ENCODE measurements around the gene PACS2.

The PACS2 gene

DNA sequence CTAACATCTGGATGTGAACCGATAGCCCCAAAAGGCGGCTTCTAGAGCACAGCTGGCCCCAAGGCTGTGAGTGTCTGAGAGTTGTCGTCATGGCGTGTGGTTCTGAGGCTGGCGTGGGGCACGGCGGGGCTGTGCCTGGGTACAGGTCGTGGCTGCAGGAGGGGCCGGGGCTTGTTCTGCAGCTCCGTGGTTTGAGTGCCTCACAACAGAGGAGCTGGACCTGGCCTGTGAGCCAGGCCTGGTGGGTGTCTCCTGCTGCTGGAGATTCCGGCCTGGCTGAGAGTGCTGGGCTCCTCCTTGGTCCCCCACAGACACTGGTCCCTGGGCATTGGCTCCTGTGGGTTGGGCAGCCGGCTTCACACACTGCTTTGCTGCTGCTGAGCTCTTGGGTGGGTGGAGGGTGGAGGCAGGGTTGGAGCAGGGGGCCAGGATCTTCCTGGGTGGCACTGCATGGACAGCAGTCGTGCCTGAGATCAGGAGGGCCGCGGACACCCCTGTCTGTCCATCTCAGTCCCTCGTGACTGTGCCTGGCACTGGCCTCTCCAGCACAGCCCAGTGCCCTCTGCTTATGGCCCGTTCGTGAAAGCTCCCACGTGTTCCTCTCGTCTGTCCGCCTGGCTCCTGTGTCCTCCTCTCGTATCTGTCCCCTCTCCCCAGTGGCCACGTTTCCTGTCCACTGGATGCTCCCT is 52.0 kb downstream of the PACS2 start:
- DNase-seq (ENCODE audit: low read depth in 2 of 2, low spot score in 1 of 2), result no peak

DNA sequence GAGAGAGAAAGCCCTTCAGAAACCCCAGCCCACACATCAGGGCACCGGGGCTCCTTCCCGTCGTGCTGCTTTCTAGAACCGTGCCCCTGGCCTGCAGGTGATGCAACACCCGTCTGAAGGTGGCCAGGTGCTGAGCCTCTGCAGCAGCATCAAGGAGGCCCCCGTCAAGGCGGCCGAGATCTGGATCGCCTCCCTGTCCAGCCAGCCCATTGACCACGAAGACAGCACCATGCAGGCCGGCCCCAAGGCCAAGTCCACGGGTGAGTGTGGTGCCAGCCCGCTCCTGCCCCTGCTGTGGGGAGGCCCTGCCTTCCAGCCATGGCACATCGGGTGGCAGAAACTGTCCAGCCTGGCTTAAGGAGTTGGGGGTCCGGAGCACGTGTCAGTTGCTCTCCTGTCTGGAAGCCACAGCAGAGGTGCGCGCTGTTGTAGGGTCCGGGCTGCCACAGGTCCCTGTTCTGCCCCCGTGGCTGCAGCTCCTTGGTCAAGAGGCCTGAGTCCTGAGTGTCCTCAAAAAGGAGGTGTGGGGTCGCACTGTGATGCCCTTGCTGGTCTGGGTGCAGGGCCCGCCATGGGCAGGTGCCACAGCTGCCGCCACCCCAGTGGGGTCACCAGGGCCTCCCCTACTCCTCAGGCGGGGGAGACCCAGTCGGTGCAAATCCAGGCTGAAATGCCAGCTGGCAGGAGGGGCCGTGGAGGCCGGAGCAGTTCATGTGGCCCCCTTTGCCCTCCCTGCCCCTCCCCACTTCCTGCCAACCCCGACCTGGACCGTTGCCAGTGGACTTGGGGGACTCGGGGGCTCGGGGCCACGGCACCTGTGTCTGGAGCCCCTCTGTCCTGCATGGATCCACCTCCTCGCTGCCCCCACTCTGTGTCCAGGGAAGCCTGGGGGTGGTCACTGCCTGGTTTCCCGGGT is 52.8 kb downstream of the PACS2 start:
- DNase-seq (ENCODE audit: low read depth in 2 of 2, low spot score in 1 of 2), result no peak

DNA sequence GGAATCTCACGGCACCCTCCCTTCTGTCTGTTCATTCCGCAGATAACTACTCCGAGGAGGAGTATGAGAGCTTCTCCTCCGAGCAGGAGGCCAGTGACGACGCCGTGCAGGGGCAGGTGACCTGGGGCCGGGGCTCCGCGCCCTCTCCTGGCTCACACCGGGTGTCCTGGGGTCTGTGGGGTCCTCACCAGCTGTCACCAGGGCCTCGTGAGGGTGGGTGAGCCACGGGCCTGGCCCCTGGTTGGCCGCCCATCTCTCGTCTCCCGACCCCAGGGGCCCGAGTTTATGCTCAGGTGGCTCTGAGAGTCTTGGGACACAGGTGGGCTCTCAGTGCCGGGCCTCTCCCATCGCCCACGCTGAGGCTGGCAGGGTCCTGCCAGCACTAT is 53.5 kb downstream of the PACS2 start:
- no peak for DNase-seq (ENCODE audit: low read depth in 2 of 2, low spot score in 1 of 2)

- no peak for DNase-seq (ENCODE audit: low read depth in 2 of 2, low spot score in 1 of 2)
Observed at GRCh38 chr14:105368426-105368825, 53.9 kb downstream of the PACS2 start.

GRCh38 chr14:105368910-105369652 is 54.5 kb downstream of the PACS2 start:
- DNase-seq (ENCODE audit: low read depth in 2 of 2, low spot score in 1 of 2), result no peak

- no peak for DNase-seq (ENCODE audit: low read depth in 2 of 2, low spot score in 1 of 2)
Observed at GRCh38 chr14:105369653-105370040, 55.1 kb downstream of the PACS2 start.

DNA sequence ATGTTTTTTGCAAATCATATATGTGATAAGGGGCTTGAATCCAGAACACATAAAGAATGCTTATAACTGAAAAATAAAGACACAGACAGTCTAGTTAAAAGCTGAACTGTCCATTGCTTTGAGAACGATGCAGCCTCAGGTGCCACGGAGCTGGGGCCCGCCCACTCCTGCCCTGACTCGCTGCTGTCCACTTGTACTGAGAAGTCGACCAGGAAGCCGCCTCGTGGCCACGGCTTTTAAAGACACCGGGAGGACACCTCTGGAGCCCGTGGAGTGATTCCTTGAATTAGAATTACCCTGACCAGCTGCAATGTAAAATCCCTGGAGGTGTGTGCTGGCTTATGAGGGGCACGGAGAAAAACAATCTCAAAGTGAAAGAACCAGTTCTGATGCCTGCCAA is 59.8 kb downstream of the PACS2 start:
- DNase-seq (ENCODE audit: low read depth in 2 of 2, low spot score in 1 of 2), result no peak

DNA sequence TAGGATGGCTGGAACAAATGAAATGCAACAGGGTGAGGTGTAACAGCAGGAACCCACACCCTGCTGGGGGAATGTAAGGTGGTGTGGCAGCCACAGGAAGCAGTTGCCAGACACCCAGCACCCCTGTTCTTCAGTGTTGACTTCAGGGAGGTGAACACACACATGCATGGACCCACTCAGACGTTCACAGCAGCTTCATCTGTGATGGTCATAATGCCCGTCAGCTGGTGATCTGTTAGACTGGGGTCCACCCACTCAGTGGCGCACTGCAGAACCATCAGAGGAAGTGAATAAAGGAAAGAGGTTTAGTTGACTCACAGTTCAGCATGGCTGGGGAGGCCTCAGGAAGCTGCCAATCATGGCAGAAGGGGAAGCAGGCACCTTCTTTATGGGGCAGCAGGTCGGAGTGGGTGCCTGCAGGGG is 61.1 kb downstream of the PACS2 start:
- DNase-seq (ENCODE audit: low read depth in 2 of 2, low spot score in 1 of 2), result no peak

DNA sequence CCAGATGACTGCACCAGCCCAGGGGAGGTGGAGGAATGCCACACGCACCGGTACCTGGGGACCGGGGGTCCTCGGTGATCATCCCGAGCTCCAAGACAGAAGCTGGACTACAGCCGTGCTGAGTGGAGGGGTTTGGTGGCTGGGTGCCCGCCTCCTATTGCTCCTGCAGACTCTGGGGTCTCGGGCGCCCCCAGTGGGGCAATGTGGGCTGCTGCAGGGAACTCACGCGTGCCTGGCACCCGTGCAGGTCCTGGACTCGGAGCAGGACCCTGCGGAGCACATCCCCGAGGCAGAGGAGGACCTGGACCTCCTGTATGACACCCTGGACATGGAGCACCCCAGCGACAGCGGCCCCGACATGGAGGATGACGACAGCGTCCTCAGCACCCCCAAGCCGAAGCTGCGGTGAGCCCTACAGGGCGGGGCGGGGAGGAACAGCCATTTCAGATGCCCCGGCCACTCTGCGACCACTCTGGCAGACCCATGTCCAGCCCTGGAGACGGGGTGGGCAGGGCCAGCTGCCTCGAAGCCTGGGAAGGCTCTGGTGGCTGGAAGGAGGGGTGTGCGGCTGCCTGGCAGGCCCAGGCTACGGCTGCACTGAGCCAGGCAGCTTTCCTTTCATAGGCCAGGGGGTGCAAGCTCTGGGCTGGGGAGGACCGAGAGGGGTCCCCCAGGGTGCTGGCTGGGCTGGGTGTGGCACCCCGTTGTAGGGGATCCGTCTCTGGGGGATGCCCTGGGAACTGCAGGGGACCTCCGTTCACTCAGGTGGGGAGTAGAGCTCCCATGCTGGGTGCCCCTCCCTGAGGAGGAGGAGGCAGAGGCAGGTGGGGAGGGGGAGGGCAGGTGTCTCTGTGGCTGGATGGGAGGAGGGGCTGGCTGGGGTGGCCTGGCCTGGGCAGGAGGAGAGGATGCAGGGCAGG is 62.2 kb downstream of the PACS2 start:
- DNase-seq (ENCODE audit: low read depth in 2 of 2, low spot score in 1 of 2), result no peak

GRCh38 chr14:105377555-105378182 is 63.1 kb downstream of the PACS2 start:
- DNase-seq (ENCODE audit: low read depth in 2 of 2, low spot score in 1 of 2), result no peak

DNA sequence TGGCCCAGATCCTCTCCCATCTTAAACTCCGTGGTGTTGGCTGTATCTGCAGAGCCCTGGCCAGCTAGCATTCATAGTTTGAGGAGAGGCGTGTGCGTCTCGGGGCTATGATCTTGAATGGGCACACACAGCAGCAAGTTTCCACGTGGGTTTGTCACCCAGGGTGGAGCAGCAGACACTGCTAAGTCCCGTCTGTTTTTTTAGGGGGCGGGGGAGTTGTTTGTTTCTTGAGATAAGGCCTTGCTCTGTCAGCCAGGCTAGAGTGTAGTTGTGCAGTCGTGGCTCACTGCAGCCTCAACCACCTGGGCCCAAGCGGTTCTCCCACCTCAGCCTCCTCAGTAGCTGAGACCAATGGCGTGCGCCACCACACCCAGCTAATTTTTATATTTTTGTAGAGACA is 63.7 kb downstream of the PACS2 start:
- DNase-seq (ENCODE audit: low read depth in 2 of 2, low spot score in 1 of 2), result no peak

GRCh38 chr14:105378873-105379685 is 64.5 kb downstream of the PACS2 start:
- DNase-seq (ENCODE audit: low read depth in 2 of 2, low spot score in 1 of 2), result no peak

GRCh38 chr14:105379946-105380345 is 65.4 kb downstream of the PACS2 start:
- no peak for DNase-seq (ENCODE audit: low read depth in 2 of 2, low spot score in 1 of 2)

GRCh38 chr14:105380756-105381155 is 66.2 kb downstream of the PACS2 start:
- no peak for DNase-seq (ENCODE audit: low read depth in 2 of 2, low spot score in 1 of 2)

DNA sequence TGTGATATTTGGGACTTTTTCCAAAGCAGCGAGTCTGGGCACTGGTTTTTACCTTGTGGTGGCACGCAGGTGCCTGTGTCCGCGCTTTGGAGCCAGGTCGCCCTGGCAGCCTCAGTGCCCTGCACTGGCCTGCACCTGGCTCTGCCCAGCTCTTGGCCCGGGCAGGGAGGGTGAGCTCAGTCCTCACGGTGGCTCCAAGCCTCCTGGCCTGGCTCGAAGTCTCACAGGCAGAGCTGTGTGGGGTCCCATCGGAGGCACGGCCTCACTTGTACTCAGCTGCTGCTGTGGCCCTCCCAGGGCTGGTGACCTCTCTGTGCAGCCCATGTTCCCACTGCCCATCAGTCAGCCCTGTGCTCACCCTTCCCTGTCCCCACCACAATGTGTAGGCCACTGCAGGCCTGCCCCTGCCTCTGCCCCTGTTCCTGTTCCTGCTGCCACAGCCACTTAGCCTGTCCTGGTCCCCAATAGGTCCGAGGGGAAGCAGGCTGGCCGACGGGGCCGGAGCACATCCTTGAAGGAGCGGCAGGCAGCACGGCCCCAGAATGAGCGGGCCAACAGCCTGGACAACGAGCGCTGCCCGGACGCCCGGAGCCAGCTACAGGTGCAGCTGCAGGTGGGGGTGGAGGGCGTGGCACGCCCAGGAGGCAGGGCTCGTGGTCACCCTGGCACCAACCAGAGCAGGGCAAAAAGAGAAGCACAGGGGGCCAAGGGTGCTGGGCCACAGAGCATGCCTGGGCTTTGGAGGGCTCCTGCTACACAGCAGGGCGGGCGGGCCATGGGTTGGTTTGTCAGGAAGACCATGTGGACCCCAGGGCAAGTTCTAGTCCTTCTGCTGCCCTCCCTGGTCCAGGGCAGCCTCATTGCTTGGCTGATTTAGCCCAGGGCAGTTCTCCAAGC is 67.1 kb downstream of the PACS2 start:
- no peak for DNase-seq (ENCODE audit: low read depth in 2 of 2, low spot score in 1 of 2)

- DNase-seq (ENCODE audit: low read depth in 2 of 2, low spot score in 1 of 2), result no peak
Observed at GRCh38 chr14:105382343-105383082, 68.0 kb downstream of the PACS2 start.

- no peak for DNase-seq (ENCODE audit: low read depth in 2 of 2, low spot score in 1 of 2)
Observed at GRCh38 chr14:105383083-105383730, 68.7 kb downstream of the PACS2 start.
